ENCODE results near the gene NKD2. TPM values are rescaled to one million over a fixed set of nuclear protein-coding genes. Genes with fewer than 3 reads are reported as not detected.

The NKD2 gene
- polyA plus RNA-seq, 1 of the 3 experiments (the other 2 are of a cell fraction) = not detected

DNA sequence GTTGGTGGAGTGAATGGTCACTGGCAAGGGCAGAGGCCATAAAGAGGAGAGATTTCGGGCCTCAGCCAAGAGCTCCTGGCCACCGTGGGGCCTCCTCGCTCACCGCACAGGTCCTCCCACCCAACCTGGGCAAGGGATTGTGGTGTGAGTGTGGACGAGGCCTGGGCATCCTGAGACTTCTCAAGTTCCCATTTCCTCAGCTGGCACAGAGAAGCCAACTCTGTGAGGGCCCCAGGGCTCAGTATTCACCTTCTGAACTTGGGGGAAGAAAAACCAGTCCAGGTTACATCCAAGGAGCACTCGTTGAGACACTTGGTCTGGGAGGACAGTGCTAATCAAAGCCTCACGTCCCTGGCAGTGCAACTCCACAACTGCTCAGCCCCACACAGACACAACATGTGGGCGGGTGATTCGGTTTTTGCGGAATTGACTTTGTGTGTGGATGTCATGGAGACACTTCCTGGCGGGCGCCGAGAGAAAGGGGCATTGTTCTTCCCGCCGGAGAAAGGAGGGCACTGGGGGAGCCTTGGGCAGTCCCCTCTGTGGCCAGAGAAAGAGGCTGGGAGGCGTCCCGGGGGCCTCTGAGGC lies 28.5 kb upstream of the NKD2 start:
- Histone ChIP-seq H3K4me2 (no peak overlapping the region), H3K9me2 (no peaks in the 10 kb centered on the region), H3K27ac (ENCODE audit: low read depth in 2 of 2, low read length in 1 of 2) (no peak overlapping the region), H3F3A (replicated peaks; ENCODE audit: insufficient read depth) (no peaks in the 10 kb centered on the region), H3K27me3 (ENCODE audit: insufficient read depth) (peaks cover 6% of the 10 kb centered on the region; the same call in 1 of the 2 replicates), H3K4me3 (ENCODE audit: low read depth in 2 of 2, low read length in 1 of 2) (no peak overlapping the region), H3K9ac (no peak overlapping the region), H3K36me3 (replicated peaks in 1 of 2; ENCODE audit: control insufficient read depth in 1 of 2, insufficient read depth in 2 of 2, low read length in 1 of 2) (no peaks in the 10 kb centered on the region), H3K79me2 (ENCODE audit: insufficient read depth) (no peaks in the 10 kb centered on the region), H2AFZ (ENCODE audit: low read depth) (no peak overlapping the region), H3K9me3 (no peaks in the 10 kb centered on the region), H4K20me1 (ENCODE audit: insufficient read depth) (no peaks in the 10 kb centered on the region), H3K4me1 (ENCODE audit: control insufficient read depth in 1 of 2, insufficient read depth in 2 of 2, low read depth in 1 of 2, low read length in 1 of 2) (peaks cover 0 to 5% of the 10 kb centered on the region in 2 experiments; a peak in 1 of 4 replicates)
- CTCF ChIA-PET = interaction anchor here (1.3 kb wide), 2 partner anchors 56 to 187 kb away, joined by 3 read pairs; no protein-coding TSS in a partner anchor
- WGBS (ENCODE audit: low lambda C conversion rate) = 72% methylated on average over 17 of the region's 17 CpGs
- TF ChIP-seq, protein P1, sequence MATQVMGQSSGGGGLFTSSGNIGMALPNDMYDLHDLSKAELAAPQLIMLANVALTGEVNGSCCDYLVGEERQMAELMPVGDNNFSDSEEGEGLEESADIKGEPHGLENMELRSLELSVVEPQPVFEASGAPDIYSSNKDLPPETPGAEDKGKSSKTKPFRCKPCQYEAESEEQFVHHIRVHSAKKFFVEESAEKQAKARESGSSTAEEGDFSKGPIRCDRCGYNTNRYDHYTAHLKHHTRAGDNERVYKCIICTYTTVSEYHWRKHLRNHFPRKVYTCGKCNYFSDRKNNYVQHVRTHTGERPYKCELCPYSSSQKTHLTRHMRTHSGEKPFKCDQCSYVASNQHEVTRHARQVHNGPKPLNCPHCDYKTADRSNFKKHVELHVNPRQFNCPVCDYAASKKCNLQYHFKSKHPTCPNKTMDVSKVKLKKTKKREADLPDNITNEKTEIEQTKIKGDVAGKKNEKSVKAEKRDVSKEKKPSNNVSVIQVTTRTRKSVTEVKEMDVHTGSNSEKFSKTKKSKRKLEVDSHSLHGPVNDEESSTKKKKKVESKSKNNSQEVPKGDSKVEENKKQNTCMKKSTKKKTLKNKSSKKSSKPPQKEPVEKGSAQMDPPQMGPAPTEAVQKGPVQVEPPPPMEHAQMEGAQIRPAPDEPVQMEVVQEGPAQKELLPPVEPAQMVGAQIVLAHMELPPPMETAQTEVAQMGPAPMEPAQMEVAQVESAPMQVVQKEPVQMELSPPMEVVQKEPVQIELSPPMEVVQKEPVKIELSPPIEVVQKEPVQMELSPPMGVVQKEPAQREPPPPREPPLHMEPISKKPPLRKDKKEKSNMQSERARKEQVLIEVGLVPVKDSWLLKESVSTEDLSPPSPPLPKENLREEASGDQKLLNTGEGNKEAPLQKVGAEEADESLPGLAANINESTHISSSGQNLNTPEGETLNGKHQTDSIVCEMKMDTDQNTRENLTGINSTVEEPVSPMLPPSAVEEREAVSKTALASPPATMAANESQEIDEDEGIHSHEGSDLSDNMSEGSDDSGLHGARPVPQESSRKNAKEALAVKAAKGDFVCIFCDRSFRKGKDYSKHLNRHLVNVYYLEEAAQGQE (IDR thresholded peaks at IDR 0.05; ENCODE audit: low read depth, low read length) = no peak
- TF ChIP-seq FOXJ3 (CRISPR knock-in tag; IDR thresholded peaks at IDR 0.05) (no peak), NRF1 (IDR thresholded peaks at IDR 0.05; ENCODE audit: low read depth, low read length) (no peak), SIN3A (IDR thresholded peaks at IDR 0.05; ENCODE audit: borderline replicate concordance, low read depth, low read length) (no peak), MAX (IDR thresholded peaks at IDR 0.05; ENCODE audit: low read depth) (no peak), TAF1 (IDR thresholded peaks at IDR 0.05; ENCODE audit: borderline replicate concordance, low read depth, low read length) (no peak), FOSL2 (IDR thresholded peaks at IDR 0.05; ENCODE audit: borderline replicate concordance, low read depth) (no peak), GABPA (IDR thresholded peaks at IDR 0.05; ENCODE audit: low read depth) (no peak)
- TF ChIP-seq, protein P2, sequence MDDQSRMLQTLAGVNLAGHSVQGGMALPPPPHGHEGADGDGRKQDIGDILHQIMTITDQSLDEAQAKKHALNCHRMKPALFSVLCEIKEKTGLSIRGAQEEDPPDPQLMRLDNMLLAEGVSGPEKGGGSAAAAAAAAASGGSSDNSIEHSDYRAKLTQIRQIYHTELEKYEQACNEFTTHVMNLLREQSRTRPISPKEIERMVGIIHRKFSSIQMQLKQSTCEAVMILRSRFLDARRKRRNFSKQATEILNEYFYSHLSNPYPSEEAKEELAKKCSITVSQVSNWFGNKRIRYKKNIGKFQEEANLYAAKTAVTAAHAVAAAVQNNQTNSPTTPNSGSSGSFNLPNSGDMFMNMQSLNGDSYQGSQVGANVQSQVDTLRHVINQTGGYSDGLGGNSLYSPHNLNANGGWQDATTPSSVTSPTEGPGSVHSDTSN (IDR thresholded peaks at IDR 0.05) = no peak
- POLR2A ChIA-PET = no interaction called here
- peak; percentile 40 for DNase-seq

- no peaks in the 10 kb centered on the region for H3K9me2 ChIP-seq
- ChIA-PET CTCF (interaction anchor here (1.0 to 1.3 kb wide), 2 partner anchors 57 to 186 kb away, joined by 3 to 4 read pairs; no protein-coding TSS in a partner anchor), POLR2A (no interaction called here)
- H3K27ac ChIP-seq (ENCODE audit: low read depth in 2 of 2, low read length in 1 of 2) = no peak overlapping the region
- no peaks in the 10 kb centered on the region for H3K9me3 ChIP-seq
- H3K36me3 ChIP-seq (replicated peaks in 1 of 2; ENCODE audit: control insufficient read depth in 1 of 2, insufficient read depth in 2 of 2, low read length in 1 of 2) = no peaks in the 10 kb centered on the region
- no peak for DNase-seq
- no peak overlapping the region for H2AFZ ChIP-seq (ENCODE audit: low read depth)
- no peaks in the 10 kb centered on the region for H3K79me2 ChIP-seq (ENCODE audit: insufficient read depth)
- H3K9ac ChIP-seq = no peak overlapping the region
- H3K4me1 ChIP-seq (ENCODE audit: control insufficient read depth in 1 of 2, insufficient read depth in 2 of 2, low read depth in 1 of 2, low read length in 1 of 2) = peaks cover 0 to 5% of the 10 kb centered on the region in 2 experiments; a peak in 1 of 4 replicates
- no peaks in the 10 kb centered on the region for H3F3A ChIP-seq (replicated peaks; ENCODE audit: insufficient read depth)
- no peaks in the 10 kb centered on the region for H4K20me1 ChIP-seq (ENCODE audit: insufficient read depth)
- no peak overlapping the region for H3K4me2 ChIP-seq
- peaks cover 6% of the 10 kb centered on the region; the same call in 1 of the 2 replicates for H3K27me3 ChIP-seq (ENCODE audit: insufficient read depth)
- H3K4me3 ChIP-seq (ENCODE audit: low read depth in 2 of 2, low read length in 1 of 2) = no peak overlapping the region
- WGBS (ENCODE audit: low lambda C conversion rate) = 72% methylated on average over 6 of the region's 6 CpGs
- TF ChIP-seq TAF1 (IDR thresholded peaks at IDR 0.05; ENCODE audit: borderline replicate concordance, low read depth, low read length) = no peak
- TF ChIP-seq NFIC (IDR thresholded peaks at IDR 0.05; ENCODE audit: borderline replicate concordance) = no peak
- TF ChIP-seq, protein P3, sequence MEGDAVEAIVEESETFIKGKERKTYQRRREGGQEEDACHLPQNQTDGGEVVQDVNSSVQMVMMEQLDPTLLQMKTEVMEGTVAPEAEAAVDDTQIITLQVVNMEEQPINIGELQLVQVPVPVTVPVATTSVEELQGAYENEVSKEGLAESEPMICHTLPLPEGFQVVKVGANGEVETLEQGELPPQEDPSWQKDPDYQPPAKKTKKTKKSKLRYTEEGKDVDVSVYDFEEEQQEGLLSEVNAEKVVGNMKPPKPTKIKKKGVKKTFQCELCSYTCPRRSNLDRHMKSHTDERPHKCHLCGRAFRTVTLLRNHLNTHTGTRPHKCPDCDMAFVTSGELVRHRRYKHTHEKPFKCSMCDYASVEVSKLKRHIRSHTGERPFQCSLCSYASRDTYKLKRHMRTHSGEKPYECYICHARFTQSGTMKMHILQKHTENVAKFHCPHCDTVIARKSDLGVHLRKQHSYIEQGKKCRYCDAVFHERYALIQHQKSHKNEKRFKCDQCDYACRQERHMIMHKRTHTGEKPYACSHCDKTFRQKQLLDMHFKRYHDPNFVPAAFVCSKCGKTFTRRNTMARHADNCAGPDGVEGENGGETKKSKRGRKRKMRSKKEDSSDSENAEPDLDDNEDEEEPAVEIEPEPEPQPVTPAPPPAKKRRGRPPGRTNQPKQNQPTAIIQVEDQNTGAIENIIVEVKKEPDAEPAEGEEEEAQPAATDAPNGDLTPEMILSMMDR (IDR thresholded peaks at IDR 0.05) = no peak
- TF ChIP-seq POLR2AphosphoS5 (IDR thresholded peaks at IDR 0.05; ENCODE audit: low read depth, low read length) = no peak
- no peak for TF ChIP-seq RXRA (IDR thresholded peaks at IDR 0.05; ENCODE audit: borderline replicate concordance, low read depth)
- no peak for TF ChIP-seq GATA2 (CRISPR knock-in tag; IDR thresholded peaks at IDR 0.05)
- TF ChIP-seq JUND (IDR thresholded peaks at IDR 0.05) = no peak
- TF ChIP-seq EP300 (IDR thresholded peaks at IDR 0.05; ENCODE audit: borderline replicate concordance in 1 of 2, low read depth in 1 of 2, low read length in 1 of 2) = no peak
- no peak for TF ChIP-seq RFX5 (IDR thresholded peaks at IDR 0.05; ENCODE audit: low read length)
- TF ChIP-seq CHD2 (IDR thresholded peaks at IDR 0.05; ENCODE audit: low read length, partially characterized antibody) = no peak
- TF ChIP-seq MXI1 (IDR thresholded peaks at IDR 0.05; ENCODE audit: low read depth, low read length) = no peak
Measured at GRCh38 chr5:980966-981365, 27.6 kb upstream of the NKD2 start.
